Neural cell (in vitro differentiated cells): Measurements from ENCODE around the gene CELSR1. TPM values are rescaled to one million over a fixed set of nuclear protein-coding genes. Genes with fewer than 3 reads are reported as not detected.

ENCODE experiments used
- H2AFZ ChIP-seq: fragments of 200-600, 300-800 bp; sonication (generic), shearing (Covaris generic); 2 replicates; pipeline ENCODE4 v1.6.0; 2014; ENCODE audit warnings: low read depth, mild to moderate bottlenecking, antibody characterized with exemption, low read length, moderate library complexity
- H3F3A ChIP-seq: fragments of 200-600 bp; shearing (Covaris generic); 2 replicates; pipeline ENCODE4 v1.6.1; 2016; ENCODE audit warnings: mild to moderate bottlenecking, moderate library complexity, mixed read lengths, antibody characterized with exemption, low read length; ENCODE audit not compliant: insufficient read depth, poor library complexity, severe bottlenecking
- H3K27ac ChIP-seq: fragments of 200-600, 300-800 bp; sonication (generic), shearing (Covaris generic); 2 replicates; pipeline ENCODE4 v1.5.1; 2014; ENCODE audit warnings: mild to moderate bottlenecking, low read length, moderate library complexity
- H3K27me3 ChIP-seq: fragments of 300-800, 200-600 bp; sonication (generic), shearing (Covaris generic); 2 replicates; pipeline ENCODE4 v1.6.0; 2014; ENCODE audit warnings: mild to moderate bottlenecking, low read depth, low read length, moderate library complexity; ENCODE audit not compliant: insufficient read depth
- H3K36me3 ChIP-seq: fragments of 300-800, 200-600 bp; sonication (generic), shearing (Covaris generic); 2 replicates; pipeline ENCODE4 v1.5.1; 2014; ENCODE audit warnings: mild to moderate bottlenecking, antibody characterized with exemption, low read length, moderate library complexity; ENCODE audit not compliant: insufficient read depth
- H3K4me2 ChIP-seq: fragments of 300-800, 200-600 bp; sonication (generic), shearing (Covaris generic); 2 replicates; pipeline ENCODE4 v1.6.0; 2014; ENCODE audit warnings: mild to moderate bottlenecking, low read length
- H3K4me3 ChIP-seq: fragments of 300-800, 200-600 bp; sonication (generic), shearing (Covaris generic); 2 replicates; pipeline ENCODE4 v1.5.1; 2014; ENCODE audit warnings: mild to moderate bottlenecking, low read length, moderate library complexity
- H3K79me2 ChIP-seq: fragments of 200-600 bp; shearing (Covaris generic); replicated peaks from 2 replicates; pipeline ENCODE4 v1.6.0; 2014; ENCODE audit warnings: mild to moderate bottlenecking, low read length, moderate library complexity; ENCODE audit not compliant: insufficient read depth
- H3K9ac ChIP-seq: fragments of 300-800, 200-600 bp; sonication (generic), shearing (Covaris generic); 2 replicates; pipeline ENCODE4 v1.6.1; 2016; ENCODE audit warnings: mild to moderate bottlenecking, low read length, mixed read lengths
- H3K9me2 ChIP-seq: fragments of 200-600 bp; shearing (Covaris generic); 2 replicates; pipeline ENCODE4 v1.6.1; 2016; ENCODE audit warnings: mild to moderate bottlenecking, low read length, mixed read lengths; ENCODE audit not compliant: insufficient read depth
- H3K9me3 ChIP-seq: fragments of 200-600, 300-800 bp; sonication (generic), shearing (Covaris generic); 2 replicates; pipeline ENCODE4 v1.6.1; 2016; ENCODE audit warnings: mild to moderate bottlenecking, mixed run types, low read length, moderate library complexity, mixed read lengths
- H4K20me1 ChIP-seq: fragments of 200-600 bp; shearing (Covaris generic); 2 replicates; pipeline ENCODE4 v1.6.1; 2016; ENCODE audit warnings: mild to moderate bottlenecking, mixed run types; ENCODE audit not compliant: insufficient read depth
- EP300 ChIP-seq: fragments of 450-650 bp; conservative IDR thresholded peaks from 2 replicates; pipeline ENCODE4 v1.6.1; 2014; ENCODE audit warnings: antibody characterized with exemption, mild to moderate bottlenecking, moderate library complexity; ENCODE audit not compliant: poor library complexity, severe bottlenecking
- EZH2 ChIP-seq: fragments of 200-600, 300-800 bp; shearing (Covaris generic), sonication (generic); IDR thresholded peaks from 2 replicates; pipeline ENCODE4 v1.6.1; 2014; ENCODE audit warnings: antibody characterized with exemption, low read length, borderline replicate concordance, mild to moderate bottlenecking; ENCODE audit not compliant: insufficient read depth, poor library complexity, severe bottlenecking
- MXI1 ChIP-seq: fragments of 450-650 bp; conservative IDR thresholded peaks from 2 replicates; pipeline ENCODE4 v1.6.1; 2014; ENCODE audit warnings: antibody characterized with exemption, mild to moderate bottlenecking; ENCODE audit not compliant: poor library complexity, severe bottlenecking
- POLR2AphosphoS5 ChIP-seq: IDR thresholded peaks from 2 replicates; pipeline ENCODE4 v1.6.1; 2012
- RAD21 ChIP-seq: fragments of 450-650 bp; conservative IDR thresholded peaks from 2 replicates; pipeline ENCODE4 v1.6.1; 2014; ENCODE audit warnings: antibody characterized with exemption, mild to moderate bottlenecking, moderate library complexity
- SMC3 ChIP-seq: fragments of 450-650 bp; conservative IDR thresholded peaks from 2 replicates; pipeline ENCODE4 v1.6.1; 2014; ENCODE audit warnings: antibody characterized with exemption, mild to moderate bottlenecking, moderate library complexity; ENCODE audit not compliant: poor library complexity
- TAF1 ChIP-seq: IDR thresholded peaks from 2 replicates; pipeline ENCODE4 v1.6.1; 2012; ENCODE audit warnings: low read depth
- polyA plus RNA-seq: library from polyadenylated mRNA; depleted of rRNA; stranded (reverse); fragments of >200 nt; gene quantifications from 2 replicates; pipeline ENCODE4 v1.2.3, GENCODE V29; 2014
- TF ChIP-seq, protein P1 (sequence below): IDR thresholded peaks from 2 replicates; pipeline ENCODE4 v1.6.1; 2012; ENCODE audit warnings: borderline replicate concordance
- TF ChIP-seq, protein P2 (sequence below): fragments of 450-650 bp; IDR thresholded peaks from 2 replicates; pipeline ENCODE4 v1.5.1; 2014; ENCODE audit warnings: antibody characterized with exemption, mild to moderate bottlenecking, moderate library complexity; ENCODE audit not compliant: poor library complexity, severe bottlenecking

Gene CELSR1
- polyA plus RNA-seq, 1 donor from 2014 or later: 0.14 TPM

DNA sequence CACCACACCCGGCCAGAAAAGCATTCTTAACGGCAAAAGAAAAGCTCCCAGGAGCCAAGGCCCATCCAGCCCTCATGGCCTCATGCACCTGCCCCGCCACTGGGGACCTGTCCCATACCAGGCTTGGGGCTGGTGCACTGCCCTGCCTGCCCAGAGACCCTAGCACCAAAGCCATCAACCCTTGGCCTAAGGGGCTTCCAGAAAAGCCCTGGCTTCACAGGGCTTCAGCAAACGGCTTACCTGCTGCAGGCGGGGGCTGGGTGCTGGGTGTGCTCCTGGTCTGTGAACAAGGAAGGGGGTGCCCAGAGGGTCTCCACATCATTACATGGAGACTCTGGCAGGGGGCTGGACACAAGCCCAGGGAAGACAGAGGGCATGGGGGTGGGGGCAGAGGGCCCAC is 89.5 kb downstream of the CELSR1 start:
- Histone ChIP-seq H3K9ac (no peak overlapping the region), H4K20me1 (no peaks in the 10 kb centered on the region), H3K27ac (no peak overlapping the region), H3K9me2 (no peaks in the 10 kb centered on the region), H3K4me3 (no peak overlapping the region), H3F3A (no peaks in the 10 kb centered on the region), H2AFZ (no peak overlapping the region), H3K79me2 (no peaks in the 10 kb centered on the region), H3K9me3 (no peaks in the 10 kb centered on the region), H3K27me3 (no peaks in the 10 kb centered on the region), H3K4me2 (no peak overlapping the region), H3K36me3 (no peaks in the 10 kb centered on the region)
- no peak for TF ChIP-seq POLR2AphosphoS5
- no peak for TF ChIP-seq MXI1
- no peak for TF ChIP-seq TAF1
- TF ChIP-seq EZH2: no peak
- no peak for TF ChIP-seq EP300
- no peak for TF ChIP-seq SMC3
- TF ChIP-seq RAD21: no peak
- TF ChIP-seq, protein P1, sequence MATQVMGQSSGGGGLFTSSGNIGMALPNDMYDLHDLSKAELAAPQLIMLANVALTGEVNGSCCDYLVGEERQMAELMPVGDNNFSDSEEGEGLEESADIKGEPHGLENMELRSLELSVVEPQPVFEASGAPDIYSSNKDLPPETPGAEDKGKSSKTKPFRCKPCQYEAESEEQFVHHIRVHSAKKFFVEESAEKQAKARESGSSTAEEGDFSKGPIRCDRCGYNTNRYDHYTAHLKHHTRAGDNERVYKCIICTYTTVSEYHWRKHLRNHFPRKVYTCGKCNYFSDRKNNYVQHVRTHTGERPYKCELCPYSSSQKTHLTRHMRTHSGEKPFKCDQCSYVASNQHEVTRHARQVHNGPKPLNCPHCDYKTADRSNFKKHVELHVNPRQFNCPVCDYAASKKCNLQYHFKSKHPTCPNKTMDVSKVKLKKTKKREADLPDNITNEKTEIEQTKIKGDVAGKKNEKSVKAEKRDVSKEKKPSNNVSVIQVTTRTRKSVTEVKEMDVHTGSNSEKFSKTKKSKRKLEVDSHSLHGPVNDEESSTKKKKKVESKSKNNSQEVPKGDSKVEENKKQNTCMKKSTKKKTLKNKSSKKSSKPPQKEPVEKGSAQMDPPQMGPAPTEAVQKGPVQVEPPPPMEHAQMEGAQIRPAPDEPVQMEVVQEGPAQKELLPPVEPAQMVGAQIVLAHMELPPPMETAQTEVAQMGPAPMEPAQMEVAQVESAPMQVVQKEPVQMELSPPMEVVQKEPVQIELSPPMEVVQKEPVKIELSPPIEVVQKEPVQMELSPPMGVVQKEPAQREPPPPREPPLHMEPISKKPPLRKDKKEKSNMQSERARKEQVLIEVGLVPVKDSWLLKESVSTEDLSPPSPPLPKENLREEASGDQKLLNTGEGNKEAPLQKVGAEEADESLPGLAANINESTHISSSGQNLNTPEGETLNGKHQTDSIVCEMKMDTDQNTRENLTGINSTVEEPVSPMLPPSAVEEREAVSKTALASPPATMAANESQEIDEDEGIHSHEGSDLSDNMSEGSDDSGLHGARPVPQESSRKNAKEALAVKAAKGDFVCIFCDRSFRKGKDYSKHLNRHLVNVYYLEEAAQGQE: no peak
- TF ChIP-seq, protein P2, sequence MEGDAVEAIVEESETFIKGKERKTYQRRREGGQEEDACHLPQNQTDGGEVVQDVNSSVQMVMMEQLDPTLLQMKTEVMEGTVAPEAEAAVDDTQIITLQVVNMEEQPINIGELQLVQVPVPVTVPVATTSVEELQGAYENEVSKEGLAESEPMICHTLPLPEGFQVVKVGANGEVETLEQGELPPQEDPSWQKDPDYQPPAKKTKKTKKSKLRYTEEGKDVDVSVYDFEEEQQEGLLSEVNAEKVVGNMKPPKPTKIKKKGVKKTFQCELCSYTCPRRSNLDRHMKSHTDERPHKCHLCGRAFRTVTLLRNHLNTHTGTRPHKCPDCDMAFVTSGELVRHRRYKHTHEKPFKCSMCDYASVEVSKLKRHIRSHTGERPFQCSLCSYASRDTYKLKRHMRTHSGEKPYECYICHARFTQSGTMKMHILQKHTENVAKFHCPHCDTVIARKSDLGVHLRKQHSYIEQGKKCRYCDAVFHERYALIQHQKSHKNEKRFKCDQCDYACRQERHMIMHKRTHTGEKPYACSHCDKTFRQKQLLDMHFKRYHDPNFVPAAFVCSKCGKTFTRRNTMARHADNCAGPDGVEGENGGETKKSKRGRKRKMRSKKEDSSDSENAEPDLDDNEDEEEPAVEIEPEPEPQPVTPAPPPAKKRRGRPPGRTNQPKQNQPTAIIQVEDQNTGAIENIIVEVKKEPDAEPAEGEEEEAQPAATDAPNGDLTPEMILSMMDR: no peak

DNA sequence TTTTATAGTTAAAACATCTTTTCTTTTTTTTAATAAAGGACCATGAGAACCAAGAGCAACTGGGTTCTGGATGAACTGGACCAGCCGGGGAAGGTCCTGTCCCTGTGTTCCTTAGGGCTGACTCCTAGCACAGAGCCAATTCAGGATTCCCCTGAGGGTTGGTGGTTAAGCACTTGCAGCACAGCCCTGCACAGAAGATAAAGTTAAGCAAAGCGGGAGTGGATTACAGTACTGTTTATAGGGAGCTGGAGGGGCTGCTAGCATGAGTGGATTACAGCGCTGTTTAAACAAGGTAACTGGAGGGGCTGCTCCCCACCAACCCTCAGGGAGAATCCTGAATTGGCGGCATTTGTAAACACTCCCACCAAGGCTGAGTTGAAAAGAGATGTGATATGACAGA is 90.6 kb downstream of the CELSR1 start:
- Histone ChIP-seq H3K36me3 (no peaks in the 10 kb centered on the region), H3K4me3 (no peak overlapping the region), H3K9me2 (no peaks in the 10 kb centered on the region), H3F3A (no peaks in the 10 kb centered on the region), H3K27ac (no peak overlapping the region), H3K79me2 (no peaks in the 10 kb centered on the region), H4K20me1 (no peaks in the 10 kb centered on the region), H2AFZ (no peak overlapping the region), H3K9me3 (no peaks in the 10 kb centered on the region), H3K27me3 (no peaks in the 10 kb centered on the region), H3K4me2 (no peak overlapping the region), H3K9ac (no peak overlapping the region)
- TF ChIP-seq EP300 (no peak), MXI1 (no peak), EZH2 (no peak), POLR2AphosphoS5 (no peak), SMC3 (no peak)
- TF ChIP-seq, protein P2: no peak
- TF ChIP-seq, protein P1: no peak
